Testis (tissue), 3 donors: ENCODE measurements around the gene SIPA1L2. TPM values are rescaled to one million over a fixed set of nuclear protein-coding genes. Genes with fewer than 3 reads are reported as not detected.

Experiments used
- DNase-seq: peaks from one replicate; pipeline ENCODE4 v3.0.0-alpha.2; 2019
- H3K27ac ChIP-seq, 2 donors: fragments of 200-600 bp; sonication (generic); one replicate each; pipeline ENCODE4 v1.5.1; 2019
- H3K27me3 ChIP-seq: fragments of 200-600 bp; sonication (generic); one replicate; pipeline ENCODE4 v1.5.1; 2019
- H3K36me3 ChIP-seq: fragments of 200-600 bp; sonication (generic); one replicate; pipeline ENCODE4 v1.5.1; 2017; ENCODE audit warnings: low read depth; ENCODE audit errors: missing control alignments
- H3K4me1 ChIP-seq: fragments of 200-600 bp; sonication (generic); one replicate; pipeline ENCODE4 v1.5.1; 2019
- H3K4me3 ChIP-seq, 2 donors: fragments of 200-600 bp; sonication (generic); one replicate each; pipeline ENCODE4 v1.5.1; 2017 to 2019
- H3K9me3 ChIP-seq: fragments of 200-600 bp; sonication (generic); one replicate; pipeline ENCODE4 v1.5.1; 2017
- CTCF ChIP-seq, 3 experiments: fragments of 450-650 bp in 2 of 3; fragments of 200-600 bp in 1 of 3; sonication (generic) in 1 of 3; IDR thresholded peaks; one replicate each; pipeline ENCODE4 v1.5.1; 2016 to 2019; ENCODE audit warnings: antibody characterized with exemption in 3 of 3, mild to moderate bottlenecking in 2 of 3, moderate library complexity in 1 of 3
- POLR2A ChIP-seq: fragments of 450-650 bp; IDR thresholded peaks from one replicate; pipeline ENCODE4 v1.6.1; 2017; ENCODE audit warnings: antibody characterized with exemption, mild to moderate bottlenecking, moderate library complexity
- WGBS, 2 donors: methylation state at CpG; one replicate each; pipeline ENCODE4 v1.1.5; 2018; 5-methylcytosine and 5-hydroxymethylcytosine counted together
- intact Hi-C: fragments of 100-400 bp; cut with DNase I; formaldehyde crosslinking; loops from one replicate; pipeline ENCODE4 v1.15.1; 2023; ENCODE audit warnings: low total_unique reads
- polyA plus RNA-seq: library from polyadenylated mRNA; stranded (reverse); fragments of 350-450 nt; fragmentation: Illumina TruSeq; extraction: RNeasy Lipid Tissue Mini Kit (QIAGEN cat#74804); gene quantifications from one replicate; pipeline ENCODE4 v1.2.3, GENCODE V29; 2014; ENCODE audit warnings: low read depth, low replicate concordance; ENCODE audit not compliant: insufficient read depth
- total RNA-seq, 2 donors: library from RNA; depleted of rRNA; stranded (reverse); fragments of >200 nt; gene quantifications; one replicate each; pipeline ENCODE4 v1.2.3, GENCODE V29; 2016

SIPA1L2 gene
- total and polyA plus RNA-seq, 3 donors from 2014 or later = 19.5 to 43.4 (median 36.1) TPM

- Histone ChIP-seq H3K4me1 (peaks cover 8% of the 10 kb centered on the region), H3K27me3 (no peaks in the 10 kb centered on the region), H3K4me3 (no peak overlapping the region), H3K36me3 (no peaks in the 10 kb centered on the region), H3K27ac (no peak overlapping the region), H3K9me3 (no peaks in the 10 kb centered on the region)
- 80 to 89% methylated on average over 3 of the region's 3 CpGs for WGBS, 2 donors
- no peak for TF ChIP-seq CTCF (IDR thresholded peaks at IDR 0.05)
- TF ChIP-seq POLR2A = no peak
- no peak for DNase-seq
- intact Hi-C loops = no loop called here
Measured at GRCh38 chr1:232621050-232621449, 8.9 kb downstream of the SIPA1L2 start.

- H3K4me1 ChIP-seq = peaks cover 8% of the 10 kb centered on the region
- intact Hi-C loops = no loop called here
- no peak overlapping the region for H3K4me3 ChIP-seq
- no peaks in the 10 kb centered on the region for H3K9me3 ChIP-seq
- H3K36me3 ChIP-seq = no peaks in the 10 kb centered on the region
- H3K27ac ChIP-seq = peak overlapping the region in 1 of 2 donors; percentile 29
- WGBS, 2 donors = 33 to 51% methylated on average over 6 of the region's 6 CpGs
- H3K27me3 ChIP-seq = no peaks in the 10 kb centered on the region
- TF ChIP-seq CTCF (IDR thresholded peaks at IDR 0.05) (no peak), POLR2A (no peak)
- DNase-seq = peak; percentile 38
Measured at GRCh38 chr1:232620356-232620969, 9.5 kb downstream of the SIPA1L2 start.

GRCh38 chr1:232617237-232617636 is 12.7 kb downstream of the SIPA1L2 start:
- Histone ChIP-seq H3K9me3 (no peaks in the 10 kb centered on the region), H3K4me3 (no peak overlapping the region), H3K27me3 (no peaks in the 10 kb centered on the region), H3K4me1 (peaks cover 8% of the 10 kb centered on the region), H3K27ac (no peak overlapping the region), H3K36me3 (no peaks in the 10 kb centered on the region)
- TF ChIP-seq POLR2A (no peak), CTCF (IDR thresholded peaks at IDR 0.05) (no peak)
- 100% methylated on average over 1 of the region's 1 CpG for WGBS, 2 donors
- intact Hi-C loops = no loop called here
- no peak for DNase-seq

GRCh38 chr1:232615306-232615800 is 14.6 kb downstream of the SIPA1L2 start:
- intact Hi-C loops = no loop called here
- H3K9me3 ChIP-seq = no peaks in the 10 kb centered on the region
- no peak for TF ChIP-seq POLR2A
- no peak for TF ChIP-seq CTCF (IDR thresholded peaks at IDR 0.05)
- H3K4me1 ChIP-seq = peaks cover 3% of the 10 kb centered on the region
- no peak overlapping the region for H3K27ac ChIP-seq
- no peaks in the 10 kb centered on the region for H3K27me3 ChIP-seq
- no peak for DNase-seq
- no peak overlapping the region for H3K4me3 ChIP-seq
- WGBS, 2 donors = 94 to 98% methylated on average over 4 of the region's 4 CpGs
- no peaks in the 10 kb centered on the region for H3K36me3 ChIP-seq

GRCh38 chr1:232614811-232615210 is 15.1 kb downstream of the SIPA1L2 start:
- intact Hi-C loops = no loop called here
- H3K4me1 ChIP-seq = no peaks in the 10 kb centered on the region
- no peak for DNase-seq
- no peaks in the 10 kb centered on the region for H3K9me3 ChIP-seq
- no peak for TF ChIP-seq CTCF (IDR thresholded peaks at IDR 0.05)
- no peak for TF ChIP-seq POLR2A
- H3K27ac ChIP-seq = no peak overlapping the region
- H3K36me3 ChIP-seq = no peaks in the 10 kb centered on the region
- H3K27me3 ChIP-seq = no peaks in the 10 kb centered on the region
- no peak overlapping the region for H3K4me3 ChIP-seq
